Measurements from ENCODE around the gene SLC6A1. TPM values are rescaled to one million over a fixed set of nuclear protein-coding genes. Genes with fewer than 3 reads are reported as not detected.

The SLC6A1 gene
- total and polyA plus RNA-seq, 3 donors from 2014 or later = 13.9 to 14.7 (median 14.4) TPM

DNA sequence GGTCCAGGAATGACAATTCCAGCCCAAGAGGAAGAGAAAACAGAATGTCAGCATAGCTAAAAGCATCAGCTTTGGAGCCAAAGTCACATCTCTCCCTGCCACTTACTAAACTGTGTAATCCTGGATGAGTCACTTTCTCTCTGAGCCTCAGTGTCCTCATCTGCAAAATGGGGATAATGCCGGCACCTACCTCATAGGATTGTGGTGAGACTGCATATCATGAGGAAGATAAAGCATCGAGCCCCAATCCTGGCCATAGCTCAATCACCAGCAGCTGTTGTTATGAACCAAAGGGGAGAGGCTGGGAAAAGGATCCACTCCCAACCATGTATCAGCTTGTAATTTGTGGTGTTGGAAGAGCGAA lies 9.1 kb downstream of the SLC6A1 start:
- no peaks in the 10 kb centered on the region for H3K27me3 ChIP-seq
- no peak for DNase-seq
- WGBS, 2 donors = 87 to 94% methylated on average over 3 of the region's 3 CpGs
- no peak overlapping the region for H3K4me3 ChIP-seq
- H3K36me3 ChIP-seq (ENCODE audit: low read depth, missing control alignments) = no peaks in the 10 kb centered on the region
- intact Hi-C loops (cut with DNase I; ENCODE audit: low total_unique reads) = no loop called here
- no peak for TF ChIP-seq POLR2A (IDR thresholded peaks at IDR 0.05)
- TF ChIP-seq, protein P1, sequence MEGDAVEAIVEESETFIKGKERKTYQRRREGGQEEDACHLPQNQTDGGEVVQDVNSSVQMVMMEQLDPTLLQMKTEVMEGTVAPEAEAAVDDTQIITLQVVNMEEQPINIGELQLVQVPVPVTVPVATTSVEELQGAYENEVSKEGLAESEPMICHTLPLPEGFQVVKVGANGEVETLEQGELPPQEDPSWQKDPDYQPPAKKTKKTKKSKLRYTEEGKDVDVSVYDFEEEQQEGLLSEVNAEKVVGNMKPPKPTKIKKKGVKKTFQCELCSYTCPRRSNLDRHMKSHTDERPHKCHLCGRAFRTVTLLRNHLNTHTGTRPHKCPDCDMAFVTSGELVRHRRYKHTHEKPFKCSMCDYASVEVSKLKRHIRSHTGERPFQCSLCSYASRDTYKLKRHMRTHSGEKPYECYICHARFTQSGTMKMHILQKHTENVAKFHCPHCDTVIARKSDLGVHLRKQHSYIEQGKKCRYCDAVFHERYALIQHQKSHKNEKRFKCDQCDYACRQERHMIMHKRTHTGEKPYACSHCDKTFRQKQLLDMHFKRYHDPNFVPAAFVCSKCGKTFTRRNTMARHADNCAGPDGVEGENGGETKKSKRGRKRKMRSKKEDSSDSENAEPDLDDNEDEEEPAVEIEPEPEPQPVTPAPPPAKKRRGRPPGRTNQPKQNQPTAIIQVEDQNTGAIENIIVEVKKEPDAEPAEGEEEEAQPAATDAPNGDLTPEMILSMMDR (IDR thresholded peaks at IDR 0.05) = no peak
- H3K9me3 ChIP-seq = no peaks in the 10 kb centered on the region
- no peak overlapping the region for H3K27ac ChIP-seq
- H3K4me1 ChIP-seq = no peaks in the 10 kb centered on the region

DNA sequence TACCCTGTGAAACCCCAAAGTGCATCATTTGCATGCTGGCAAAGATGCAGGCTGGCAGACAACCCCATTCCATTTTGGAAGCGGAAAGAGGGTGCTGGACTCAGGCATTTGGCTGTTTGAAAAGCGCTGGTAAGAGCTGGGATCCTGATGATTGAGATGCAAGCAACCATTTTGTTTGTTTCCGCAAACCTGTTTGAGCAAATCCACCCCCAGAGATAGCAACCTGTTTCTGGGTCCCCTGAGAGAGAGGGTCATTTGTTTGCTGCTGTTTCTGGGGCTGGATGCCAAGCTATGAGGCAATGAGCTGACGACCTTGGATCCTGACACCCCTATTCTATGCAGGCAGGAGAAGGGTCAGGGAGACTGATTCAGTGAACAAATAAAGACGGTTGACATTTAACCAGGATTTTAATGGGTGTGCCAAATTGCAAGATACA lies 9.8 kb downstream of the SLC6A1 start:
- H3K9me3 ChIP-seq = no peaks in the 10 kb centered on the region
- no peak for DNase-seq
- WGBS, 2 donors = 63 to 75% methylated on average over 5 of the region's 5 CpGs
- H3K27me3 ChIP-seq = no peaks in the 10 kb centered on the region
- intact Hi-C loops (cut with DNase I; ENCODE audit: low total_unique reads) = no loop called here
- no peaks in the 10 kb centered on the region for H3K4me1 ChIP-seq
- no peak overlapping the region for H3K27ac ChIP-seq
- TF ChIP-seq, protein P1 (IDR thresholded peaks at IDR 0.05) = no peak
- no peak for TF ChIP-seq POLR2A (IDR thresholded peaks at IDR 0.05)
- H3K36me3 ChIP-seq (ENCODE audit: low read depth, missing control alignments) = no peaks in the 10 kb centered on the region
- no peak overlapping the region for H3K4me3 ChIP-seq

- H3K4me3 ChIP-seq = no peak overlapping the region
- H3K9me3 ChIP-seq = no peaks in the 10 kb centered on the region
- H3K4me1 ChIP-seq = no peaks in the 10 kb centered on the region
- no peak overlapping the region for H3K27ac ChIP-seq
- intact Hi-C loops (cut with DNase I; ENCODE audit: low total_unique reads) = no loop called here
- WGBS, 2 donors = 41 to 49% methylated on average over 8 of the region's 8 CpGs
- DNase-seq = no peak
- no peaks in the 10 kb centered on the region for H3K36me3 ChIP-seq (ENCODE audit: low read depth, missing control alignments)
- no peak for TF ChIP-seq POLR2A (IDR thresholded peaks at IDR 0.05)
- TF ChIP-seq, protein P1 (IDR thresholded peaks at IDR 0.05) = no peak
- no peaks in the 10 kb centered on the region for H3K27me3 ChIP-seq
Observed at GRCh38 chr3:11004563-11004962, 12.0 kb downstream of the SLC6A1 start.

- DNase-seq = no peak
- 83 to 87% methylated on average over 4 to 6 of the region's 6 CpGs for WGBS, 2 donors
- no peaks in the 10 kb centered on the region for H3K4me1 ChIP-seq
- no peak overlapping the region for H3K27ac ChIP-seq
- TF ChIP-seq POLR2A (IDR thresholded peaks at IDR 0.05) = no peak
- TF ChIP-seq, protein P1 (IDR thresholded peaks at IDR 0.05) = no peak
- H3K4me3 ChIP-seq = no peak overlapping the region
- no peaks in the 10 kb centered on the region for H3K27me3 ChIP-seq
- H3K36me3 ChIP-seq (ENCODE audit: low read depth, missing control alignments) = no peaks in the 10 kb centered on the region
- H3K9me3 ChIP-seq = no peaks in the 10 kb centered on the region
- intact Hi-C loops (cut with DNase I; ENCODE audit: low total_unique reads) = no loop called here
Observed at GRCh38 chr3:11005686-11006256, 13.2 kb downstream of the SLC6A1 start.
